GM19452 (cell line): ENCODE results near the gene GJD2.

ENCODE experiments used
- ATAC-seq: cut with Tn5 transposase; IDR thresholded peaks from one replicate; pipeline ENCODE4 v1.9.1; 2021; ENCODE audit not compliant: unreplicated experiment

Gene GJD2

DNA sequence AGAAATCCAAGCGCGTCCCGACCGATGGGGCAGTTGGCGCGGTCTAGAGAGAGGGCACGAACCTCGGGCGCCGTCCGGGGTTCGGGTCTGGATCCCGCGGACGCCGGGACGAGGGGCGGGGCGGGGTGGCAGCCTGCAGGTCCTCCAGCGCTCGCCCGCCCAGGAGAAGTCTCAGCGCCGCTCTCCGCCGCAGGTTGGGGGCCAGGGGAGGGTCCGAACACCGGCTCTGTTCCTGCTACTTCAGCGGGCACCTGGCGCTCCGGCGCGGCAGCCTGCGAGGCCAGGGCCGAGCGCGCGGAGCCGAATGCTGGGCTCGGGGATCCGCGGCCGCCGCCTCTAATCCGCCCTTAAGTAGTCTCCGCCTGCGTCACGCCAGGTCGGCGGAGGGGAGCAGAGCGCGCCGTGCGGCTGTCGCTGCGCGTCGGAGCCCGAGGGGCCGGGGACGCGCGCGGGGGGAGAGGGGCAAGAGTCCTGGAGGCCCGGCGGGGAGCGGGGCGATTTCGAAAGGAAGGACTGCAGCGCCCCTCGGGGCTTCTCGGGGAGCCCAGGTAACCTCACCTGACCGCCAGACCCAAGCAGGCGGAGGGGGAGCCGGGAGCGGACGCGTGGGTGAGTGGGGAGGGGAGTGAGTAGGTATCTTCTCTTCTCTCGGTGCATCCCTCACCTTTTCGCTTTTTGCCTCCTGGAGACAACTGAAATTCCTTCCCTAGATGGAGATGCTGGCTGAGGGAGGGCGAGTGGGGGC, at the start of gene GJD2:
TSS of gene GJD2 (minus strand) at position 325 of the 745 bp plus-strand sequence. CDS start 510 bp downstream, outside the sequence.
- no peak for ATAC-seq

GRCh38 chr15:34804113-34804512, 49.3 kb upstream of the GJD2 start:
- no peak for ATAC-seq

DNA sequence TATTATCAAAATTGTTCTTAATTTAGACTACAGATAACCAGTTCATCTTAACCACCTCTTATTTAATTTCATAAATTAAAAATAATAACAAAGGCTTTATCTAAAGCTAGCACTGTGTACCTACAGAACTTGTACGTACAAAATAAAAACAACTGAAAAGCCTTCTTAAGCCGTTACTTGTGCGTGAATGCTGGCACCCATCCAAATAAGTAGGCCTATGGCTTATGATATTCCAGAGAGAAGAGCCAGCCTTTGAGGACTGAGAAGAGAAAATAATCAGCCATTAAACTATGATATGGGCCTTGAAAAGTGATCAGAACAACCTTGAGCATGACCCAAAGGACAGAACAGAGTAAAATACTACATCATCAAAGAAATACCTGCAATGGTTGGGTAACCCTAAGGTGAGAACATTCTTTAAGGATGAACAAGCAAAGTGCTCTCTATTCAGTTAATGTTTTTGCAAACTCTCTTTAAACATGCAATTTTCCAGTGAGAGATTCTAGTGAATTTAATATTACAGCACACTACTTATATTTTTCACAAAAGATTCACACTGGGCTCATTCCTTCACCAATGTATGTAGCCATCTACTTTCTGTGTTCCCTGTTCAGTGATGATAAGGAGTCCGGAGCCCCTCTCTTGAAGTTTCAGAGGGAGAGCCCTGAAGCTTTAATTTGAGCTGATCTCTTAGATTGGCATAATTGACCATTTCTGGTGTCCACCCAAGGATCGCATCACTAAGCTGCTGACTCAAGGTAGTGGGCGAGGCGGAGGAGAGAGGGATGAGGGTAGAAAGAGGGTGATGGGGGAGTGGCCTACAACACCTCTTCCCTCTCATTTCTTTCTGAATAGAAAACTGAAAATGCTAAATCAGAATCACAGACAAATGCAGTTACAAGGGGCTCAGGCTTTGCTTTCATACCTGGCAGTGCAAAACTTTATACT, 48.3 kb upstream of the GJD2 start:
- ATAC-seq = no peak

DNA sequence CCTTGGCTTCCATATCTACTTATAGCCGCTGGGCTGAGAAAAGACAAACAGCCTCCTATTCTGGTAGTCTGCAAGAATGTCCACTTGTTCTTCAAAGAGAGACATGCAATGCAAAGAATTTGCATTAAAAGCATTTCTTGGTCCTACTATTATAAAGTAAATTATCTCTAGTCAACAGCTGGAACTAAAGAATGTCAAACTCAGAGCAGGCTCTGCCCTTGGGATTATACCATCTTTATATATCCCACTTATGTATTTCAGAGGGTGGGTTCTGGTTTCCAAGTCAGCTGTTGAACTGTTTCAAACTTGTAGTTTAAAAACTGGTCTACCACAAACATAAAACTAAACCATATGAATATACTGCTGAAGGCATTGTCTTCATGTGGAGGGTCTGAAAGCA, 47.6 kb upstream of the GJD2 start:
- no peak for ATAC-seq

DNA sequence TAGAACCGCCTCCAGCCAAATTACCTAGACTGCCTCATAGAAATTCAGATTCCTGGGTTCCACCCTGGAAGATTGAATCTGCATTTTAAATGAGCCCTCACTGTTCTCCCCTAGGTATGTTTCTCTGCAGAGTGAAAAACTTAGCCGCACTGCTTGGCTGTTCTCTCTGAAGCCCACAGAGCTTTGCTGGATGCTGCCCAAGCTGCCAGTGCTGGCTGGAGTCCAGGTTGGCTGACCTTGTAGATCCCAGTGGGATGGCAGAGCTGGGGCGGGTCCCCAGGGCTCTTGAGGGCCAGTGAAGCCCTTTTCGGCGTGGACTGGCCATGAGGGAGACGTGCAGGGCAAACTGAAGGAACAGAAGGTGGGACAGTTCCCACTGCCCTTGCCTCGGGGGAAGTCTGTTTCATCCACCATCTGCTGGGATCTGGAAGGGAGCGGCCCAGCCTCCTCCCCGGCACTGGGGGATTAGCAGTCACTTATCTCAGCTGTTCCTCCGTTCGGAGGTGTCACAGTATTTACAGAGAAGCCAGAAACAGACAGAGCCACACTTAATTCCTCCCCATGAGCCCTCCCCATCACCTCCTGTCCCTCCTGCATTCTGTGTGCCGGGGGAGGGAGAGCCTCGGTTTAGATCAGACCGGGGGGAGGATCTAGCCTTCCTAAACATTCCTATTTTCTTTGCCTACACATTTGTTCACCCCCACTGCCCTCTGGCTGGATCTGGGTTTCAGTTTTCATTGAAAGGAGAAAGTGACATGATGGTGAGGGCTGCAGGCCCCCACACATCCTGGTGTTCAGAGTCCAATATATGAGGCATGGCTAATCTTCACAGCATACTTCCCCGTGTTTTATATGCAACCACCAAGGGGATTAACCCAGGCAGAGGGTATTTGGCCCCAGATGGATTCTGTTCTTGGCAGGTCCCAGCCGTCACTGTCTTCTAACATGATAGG, 44.6 kb upstream of the GJD2 start:
- ATAC-seq = no peak

GRCh38 chr15:34796847-34797435, 42.1 kb upstream of the GJD2 start:
- no peak for ATAC-seq

DNA sequence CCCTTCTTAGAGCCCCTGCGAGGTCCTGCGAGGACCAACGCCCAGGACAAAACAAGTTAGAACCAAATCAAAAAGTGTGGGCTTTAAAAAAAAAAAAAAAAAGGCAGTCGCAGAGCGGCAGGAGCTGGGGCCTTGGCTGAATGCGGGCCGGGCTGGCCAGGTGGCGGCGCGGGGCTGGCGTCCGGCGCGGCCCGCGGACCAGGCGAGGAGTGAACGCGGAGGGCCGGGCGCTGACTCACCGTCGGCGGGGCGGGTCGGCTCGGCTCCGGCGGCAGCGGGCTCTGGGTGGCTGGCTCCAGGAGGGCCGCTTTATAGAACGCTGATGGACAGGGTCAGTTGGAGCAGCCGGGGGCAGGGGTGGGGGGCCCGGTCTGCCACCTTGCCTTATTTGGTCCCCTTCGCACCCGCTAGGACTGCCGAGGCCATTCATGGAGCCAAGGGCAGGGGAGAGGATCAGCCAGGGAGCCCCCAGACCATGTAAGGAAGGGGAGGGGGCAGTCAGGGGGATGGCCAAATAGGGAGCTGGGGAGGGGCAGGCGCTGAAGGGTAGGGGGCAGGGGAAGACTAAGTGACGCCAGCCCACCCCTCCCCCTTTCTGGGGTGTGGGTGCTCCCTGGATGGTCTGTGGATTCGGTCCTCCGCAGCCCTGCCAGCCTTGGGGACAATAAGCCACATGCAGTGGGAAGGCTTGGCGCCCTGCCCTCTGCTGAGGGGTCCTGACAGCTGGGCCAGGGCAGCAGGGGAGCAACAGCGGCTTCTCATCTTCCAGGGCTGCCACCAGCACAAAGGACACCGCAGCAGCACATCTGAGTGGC, 40.7 kb upstream of the GJD2 start, which contains the start of gene ACTC1:
TSS of gene ACTC1 (minus strand) at position 283 of the 815 bp plus-strand sequence. CDS start 741 bp downstream, outside the sequence.
- ATAC-seq = no peak

DNA sequence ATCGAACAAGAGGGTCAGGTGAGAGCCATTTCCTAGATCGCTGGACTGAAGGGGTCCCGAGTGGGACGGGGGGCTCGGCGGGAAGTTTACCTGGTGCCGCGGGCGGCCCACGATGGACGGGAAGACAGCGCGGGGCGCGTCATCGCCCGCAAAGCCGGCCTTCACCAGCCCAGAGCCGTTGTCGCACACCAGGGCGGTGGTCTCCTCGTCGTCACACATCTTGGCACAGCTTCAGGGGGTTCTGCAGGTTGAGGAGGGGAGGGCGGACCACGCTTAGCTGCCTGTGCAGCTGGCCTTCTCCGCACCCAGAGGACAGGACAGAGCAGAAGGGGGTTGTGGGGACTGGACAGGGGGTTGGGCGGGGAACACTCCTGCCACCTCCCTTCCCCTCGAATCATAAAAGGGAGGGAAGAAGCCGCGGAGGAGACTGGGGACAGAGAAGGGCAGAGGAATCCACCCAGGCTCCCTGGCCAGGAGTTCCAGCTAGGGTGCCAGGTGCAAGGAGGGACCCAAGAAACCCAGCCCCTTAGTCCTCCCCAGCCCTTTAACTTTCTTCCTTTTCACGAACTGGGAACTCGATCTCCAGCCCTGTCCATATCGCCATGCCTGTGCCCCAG, 39.9 kb upstream of the GJD2 start:
- no peak for ATAC-seq

DNA sequence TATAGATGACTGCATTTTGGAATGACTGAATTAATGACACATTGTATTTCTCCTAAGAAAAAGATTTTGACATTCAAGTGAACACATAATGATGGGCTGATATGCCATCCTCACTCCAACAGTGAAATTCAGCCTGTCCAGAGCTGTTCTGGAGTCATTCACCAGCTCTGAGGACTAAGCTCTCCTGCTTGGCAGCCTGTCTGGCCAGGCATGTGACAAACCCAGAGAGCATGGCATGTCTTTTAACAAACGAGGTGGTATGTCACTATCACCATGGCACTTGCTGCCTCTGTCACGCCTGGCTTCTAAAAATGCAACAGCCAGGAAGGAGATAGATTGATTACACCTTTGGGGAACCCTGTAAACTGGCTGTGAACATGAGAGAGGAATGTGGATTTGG, 39.1 kb upstream of the GJD2 start:
- ATAC-seq = no peak

- ATAC-seq = no peak
These were observed 38.3 kb upstream of the GJD2 start for GRCh38 chr15:34793071-34793470.

GRCh38 chr15:34791701-34792100, 36.9 kb upstream of the GJD2 start:
- ATAC-seq = no peak

DNA sequence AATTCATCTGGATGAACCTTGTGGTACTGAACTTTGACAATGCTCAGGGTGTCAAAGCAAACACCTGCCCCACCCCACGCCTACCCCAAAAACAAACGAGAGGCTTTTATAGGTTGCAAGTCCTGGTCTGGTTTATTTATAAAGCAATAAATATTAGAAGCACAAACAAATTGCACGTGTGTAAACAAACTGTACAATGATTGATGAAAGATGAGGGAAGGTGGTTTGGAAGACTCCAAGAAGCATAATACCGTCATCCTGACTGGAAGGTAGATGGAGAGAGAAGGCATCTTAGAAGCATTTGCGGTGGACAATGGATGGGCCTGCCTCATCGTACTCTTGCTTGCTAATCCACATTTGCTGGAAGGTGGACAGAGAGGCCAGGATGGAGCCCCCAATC, 35.3 kb upstream of the GJD2 start:
- no peak for ATAC-seq

DNA sequence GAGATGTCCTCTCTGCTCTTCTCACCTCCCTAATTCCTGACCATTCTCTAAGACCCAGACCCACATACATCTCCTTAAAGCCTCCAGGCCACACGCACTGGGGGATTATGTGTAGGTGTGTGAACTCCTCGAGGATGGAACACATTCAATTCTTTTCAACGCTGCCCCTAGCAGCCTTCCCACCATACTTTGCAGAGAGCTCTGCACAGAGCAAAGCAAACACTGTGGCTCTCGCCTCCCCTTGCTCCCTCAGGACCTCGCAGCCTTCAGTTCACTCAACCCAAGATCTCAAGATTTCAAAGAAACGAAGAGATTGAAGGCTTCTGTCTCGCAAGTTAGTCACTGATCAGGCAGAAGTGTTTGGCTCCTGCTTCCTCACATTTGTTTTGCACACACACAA, 34.5 kb upstream of the GJD2 start:
- ATAC-seq = no peak

DNA sequence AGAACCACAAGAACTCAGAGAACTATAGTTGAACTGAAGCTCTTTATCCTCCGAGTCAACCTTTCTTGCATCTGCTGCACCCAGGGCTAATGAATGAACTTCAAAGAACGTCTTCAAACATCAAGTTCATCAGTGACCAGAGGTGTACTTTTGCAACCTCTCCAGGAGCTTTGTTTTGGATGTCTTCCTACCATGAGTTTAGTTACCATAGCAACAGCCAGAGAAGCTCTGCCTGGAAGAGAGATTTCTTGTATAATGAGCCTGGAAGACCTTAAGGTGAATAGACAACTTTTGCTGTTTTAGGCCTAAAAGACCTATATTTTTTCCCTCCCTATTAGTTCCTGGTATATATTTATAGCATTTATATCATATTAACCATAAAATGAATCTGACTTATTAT, 31.4 kb upstream of the GJD2 start:
- ATAC-seq = no peak

GRCh38 chr15:34783991-34784390, 29.2 kb upstream of the GJD2 start:
- ATAC-seq = no peak

DNA sequence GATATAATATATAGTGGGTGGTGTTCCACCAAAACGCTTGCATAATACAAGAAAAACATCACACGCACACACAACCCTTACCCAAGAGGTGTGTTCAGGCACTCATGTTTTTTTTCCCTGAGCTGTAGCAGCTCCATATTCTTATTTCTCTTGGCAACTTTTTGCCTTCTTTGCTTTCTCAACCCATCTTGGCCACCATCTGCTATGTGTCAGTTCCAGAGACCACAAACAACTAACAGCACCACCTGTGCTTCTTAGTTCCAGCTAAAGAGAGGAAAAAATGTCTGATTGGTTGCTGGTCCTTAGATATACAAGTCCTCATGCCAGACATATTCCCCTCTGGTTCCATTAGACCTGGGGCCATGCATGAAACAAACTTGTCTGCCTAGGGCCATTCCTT, 28.6 kb upstream of the GJD2 start:
- no peak for ATAC-seq

DNA sequence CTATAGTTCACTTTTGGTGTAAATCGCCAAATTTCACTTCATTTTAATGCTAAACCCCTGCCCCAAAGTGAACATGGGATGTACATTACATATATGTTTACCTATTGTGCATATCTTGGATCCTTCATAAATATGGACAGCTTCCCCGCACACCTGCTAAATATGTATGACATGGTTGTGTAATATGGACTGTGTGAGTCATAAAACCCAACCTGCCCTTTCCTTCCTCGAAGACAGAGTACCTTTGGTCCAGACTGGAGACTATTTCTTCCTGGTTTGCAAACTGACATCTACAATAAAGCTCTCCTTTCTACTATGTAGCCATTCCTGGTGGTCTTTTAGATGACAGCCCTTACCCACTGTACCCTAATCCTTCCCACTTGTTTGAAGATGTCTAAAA, 28.1 kb upstream of the GJD2 start:
- ATAC-seq = no peak

DNA sequence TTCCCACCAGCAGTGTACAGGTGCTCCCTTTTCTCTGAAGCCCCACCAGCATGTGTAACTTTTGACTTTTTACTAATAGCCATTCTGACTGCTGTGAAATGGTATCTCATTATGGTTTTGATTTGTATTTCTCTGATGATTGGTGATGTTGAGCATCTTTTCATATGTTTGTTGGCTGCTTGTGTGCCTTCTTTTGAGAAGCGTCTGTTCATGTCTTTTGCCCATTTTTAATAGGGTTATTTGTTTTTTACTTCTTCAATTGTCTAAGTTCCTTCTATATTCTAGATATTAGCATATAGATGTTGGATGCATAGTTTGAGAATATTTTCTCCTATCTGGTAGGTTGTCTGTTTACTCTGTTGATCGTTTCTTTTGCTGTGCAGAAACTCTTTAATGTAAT, 25.9 kb upstream of the GJD2 start:
- no peak for ATAC-seq

DNA sequence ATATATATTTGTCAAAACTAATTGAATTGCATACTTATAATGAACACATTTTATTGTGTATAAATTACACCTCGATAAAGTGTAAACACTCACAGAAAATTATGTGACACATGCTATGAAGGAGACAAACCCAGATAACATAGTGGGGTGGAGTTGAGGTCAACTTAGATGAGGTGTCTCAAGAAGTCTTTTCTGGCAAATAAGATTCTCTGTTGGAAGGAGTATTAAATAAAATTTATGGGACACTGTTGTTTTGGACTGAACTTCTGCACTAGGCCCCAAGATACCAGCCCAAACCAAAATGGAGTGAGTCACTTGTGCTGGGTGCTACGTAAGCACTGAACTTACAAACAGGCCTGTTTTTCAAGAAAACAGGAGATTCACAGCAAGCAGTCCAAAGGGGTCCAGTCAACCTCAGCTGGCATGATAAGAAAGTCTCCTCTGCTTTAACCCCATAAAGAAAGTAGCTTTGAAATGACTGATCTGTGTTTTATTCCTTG, 21.9 kb upstream of the GJD2 start:
- ATAC-seq = no peak
